H1 (cell line): ENCODE data around the gene ARL3. TPM values are rescaled to one million over a fixed set of nuclear protein-coding genes. Genes with fewer than 3 reads are reported as not detected.

Experiments used
- CTCF ChIA-PET: fragments of 300-600 bp; sonication (Branson Sonifier 250); formaldehyde crosslinking; loops from one replicate; lab custom pipeline; 2021; ENCODE audit not compliant: partially characterized antibody; lab: Charles Lee
- POLR2A ChIA-PET: fragments of 300-600 bp; sonication (Branson Sonifier 250); formaldehyde crosslinking; loops from one replicate; lab custom pipeline; 2021; ENCODE audit warnings: inconsistent platforms; ENCODE audit not compliant: partially characterized antibody; lab: Charles Lee
- DNase-seq, 2 experiments: peaks; one replicate each; pipeline versions ENCODE4 v3.0.0 to v3.0.0-alpha.2; 2010 to 2022; ENCODE audit warnings: low spot score in 2 of 2, low read depth in 1 of 2, mixed read lengths in 1 of 2
- FAIRE-seq: peaks from 2 replicates; lab custom pipeline; 2011; peaks lifted over from hg19 to GRCh38; lab: Jason Lieb, UNC
- H2AFZ ChIP-seq: 2 replicates; pipeline ENCODE4 v1.8.1; 2012; ENCODE audit warnings: low read length, inconsistent platforms
- H2AK5ac ChIP-seq: 2 replicates; pipeline ENCODE4 v1.6.1; 2013; ENCODE audit warnings: low read depth, low read length
- H2BK120ac ChIP-seq: replicated peaks from 2 replicates; pipeline ENCODE3; 2013; ENCODE audit warnings: low read depth, low read length, inconsistent platforms
- H2BK12ac ChIP-seq: 2 replicates; pipeline ENCODE4 v1.6.1; 2013; ENCODE audit warnings: low read depth, low read length
- H2BK15ac ChIP-seq: 2 replicates; pipeline ENCODE4 v1.6.1; 2013; ENCODE audit warnings: low read length
- H2BK20ac ChIP-seq: 2 replicates; pipeline ENCODE4 v1.6.1; 2013; ENCODE audit warnings: low read length
- H2BK5ac ChIP-seq: 2 replicates; pipeline ENCODE4 v1.6.1; 2013; ENCODE audit warnings: low read depth, low read length
- H3K14ac ChIP-seq: 2 replicates; pipeline ENCODE4 v1.6.1; 2013; ENCODE audit warnings: inconsistent platforms; ENCODE audit not compliant: insufficient read length
- H3K18ac ChIP-seq: 2 replicates; pipeline ENCODE4 v1.6.1; 2013; ENCODE audit warnings: low read length; ENCODE audit errors: extremely low read depth
- H3K23ac ChIP-seq: 2 replicates; pipeline ENCODE4 v1.6.1; 2013; ENCODE audit warnings: inconsistent platforms; ENCODE audit not compliant: insufficient read length
- H3K23me2 ChIP-seq: 2 replicates; pipeline ENCODE4 v1.6.1; 2013; ENCODE audit warnings: low read depth, low read length
- H3K27ac ChIP-seq: 2 replicates; pipeline ENCODE4 v1.6.1; 2011; ENCODE audit warnings: low read depth, low read length, inconsistent platforms
- H3K27me3 ChIP-seq, 4 experiments: replicated peaks in 1 of 4; 1 replicate in 1 of 4; 2 replicates in 3 of 4; pipeline versions ENCODE4 v1.6.1 to v1.8.1; 2011 to 2013; ENCODE audit warnings: low read length in 3 of 4, mild to moderate bottlenecking in 3 of 4, inconsistent platforms in 2 of 4, mixed read lengths in 2 of 4, moderate library complexity in 1 of 4; ENCODE audit not compliant: control insufficient read depth in 3 of 4, insufficient read depth in 3 of 4; ENCODE audit errors: extremely low read depth in 1 of 4
- H3K36me3 ChIP-seq, 4 experiments: 2 replicates each; pipeline versions ENCODE4 v1.6.1 to v1.8.1; 2011 to 2013; ENCODE audit warnings: mild to moderate bottlenecking in 4 of 4, low read length in 3 of 4, moderate library complexity in 2 of 4, control low read depth in 1 of 4, inconsistent platforms in 1 of 4; ENCODE audit not compliant: insufficient read depth in 4 of 4, control insufficient read depth in 2 of 4
- H3K4ac ChIP-seq: replicated peaks from 2 replicates; pipeline ENCODE3; 2013; ENCODE audit warnings: low read length, low read depth, mixed read lengths, inconsistent platforms; ENCODE audit not compliant: insufficient read length
- H3K4me1 ChIP-seq, 4 experiments: replicated peaks in 1 of 4; 1 replicate in 1 of 4; 2 replicates in 3 of 4; pipeline versions ENCODE4 v1.6.1 to v1.8.1; 2011 to 2013; ENCODE audit warnings: low read length in 3 of 4, inconsistent platforms in 2 of 4, mixed read lengths in 1 of 4; ENCODE audit not compliant: insufficient read depth in 4 of 4, control insufficient read depth in 3 of 4
- H3K4me2 ChIP-seq, 2 experiments: 2 replicates each; pipeline versions ENCODE4 v1.6.1 to v1.8.1; 2011 to 2013; ENCODE audit warnings: low read depth in 2 of 2, low read length in 2 of 2, control low read depth in 1 of 2, inconsistent platforms in 1 of 2, mild to moderate bottlenecking in 1 of 2; ENCODE audit not compliant: insufficient read depth in 1 of 2
- H3K4me3 ChIP-seq, 4 experiments: fragments of 200-600, 300-600 bp in 1 of 4; sonication (generic), shearing (Covaris generic), sonication (Bioruptor Twin) in 1 of 4; 2 replicates each; pipeline versions ENCODE4 v1.5.1 to v1.8.1; 2011 to 2016; ENCODE audit warnings: low read length in 4 of 4, low read depth in 3 of 4, control low read depth in 2 of 4, inconsistent platforms in 2 of 4, mild to moderate bottlenecking in 2 of 4, mixed read lengths in 1 of 4, moderate library complexity in 1 of 4; ENCODE audit not compliant: insufficient read depth in 2 of 4; ENCODE audit errors: extremely low read depth in 1 of 4
- H3K56ac ChIP-seq: replicated peaks from 2 replicates; pipeline ENCODE3; 2013; ENCODE audit warnings: low read depth, mild to moderate bottlenecking, mixed read lengths, low read length, inconsistent platforms; ENCODE audit not compliant: insufficient read length
- H3K79me1 ChIP-seq: 2 replicates; pipeline ENCODE4 v1.6.1; 2013; ENCODE audit warnings: low read depth, low read length, control low read depth
- H3K79me2 ChIP-seq, 2 experiments: 2 replicates each; pipeline versions ENCODE4 v1.6.1 to v1.8.1; 2012 to 2013; ENCODE audit warnings: low read length in 2 of 2, mild to moderate bottlenecking in 2 of 2, inconsistent platforms in 1 of 2; ENCODE audit not compliant: insufficient read depth in 2 of 2, control insufficient read depth in 1 of 2
- H3K9ac ChIP-seq, 4 experiments: replicated peaks in 1 of 4; 1 replicate in 1 of 4; 2 replicates in 3 of 4; pipeline versions ENCODE4 v1.6.1 to v1.8.1; 2011 to 2013; ENCODE audit warnings: low read depth in 3 of 4, low read length in 3 of 4, control low read depth in 2 of 4, mild to moderate bottlenecking in 2 of 4, moderate library complexity in 2 of 4, inconsistent platforms in 1 of 4; ENCODE audit errors: extremely low read depth in 1 of 4
- H3K9me3 ChIP-seq, 2 experiments: 2 replicates each; pipeline versions ENCODE4 v1.6.1 to v1.8.1; 2012 to 2013; ENCODE audit warnings: mild to moderate bottlenecking in 2 of 2, moderate library complexity in 2 of 2, control low read depth in 1 of 2, inconsistent platforms in 1 of 2, low read depth in 1 of 2, low read length in 1 of 2, mixed read lengths in 1 of 2; ENCODE audit not compliant: insufficient read depth in 2 of 2
- H4K20me1 ChIP-seq, 2 experiments: replicated peaks in 1 of 2; 2 replicates each; pipeline versions ENCODE3 to v1.8.1; 2011 to 2013; ENCODE audit warnings: inconsistent platforms in 2 of 2, low read length in 2 of 2, mild to moderate bottlenecking in 1 of 2; ENCODE audit not compliant: insufficient read depth in 2 of 2, control insufficient read depth in 1 of 2
- H4K5ac ChIP-seq: 2 replicates; pipeline ENCODE4 v1.6.1; 2013; ENCODE audit warnings: low read length, low read depth, mixed read lengths, inconsistent platforms; ENCODE audit not compliant: insufficient read length
- H4K8ac ChIP-seq: 2 replicates; pipeline ENCODE4 v1.8.0; 2013; ENCODE audit warnings: mild to moderate bottlenecking, moderate library complexity, low read length, inconsistent platforms; ENCODE audit not compliant: insufficient read depth; ENCODE audit errors: extremely low read depth
- H4K91ac ChIP-seq: replicated peaks from 2 replicates; pipeline ENCODE3; 2013; ENCODE audit warnings: low read length, mixed read lengths, inconsistent platforms; ENCODE audit not compliant: insufficient read length
- ATF2 ChIP-seq: IDR thresholded peaks from 2 replicates; pipeline ENCODE4 v1.6.1; 2012; ENCODE audit warnings: low read length, inconsistent platforms
- EGR1 ChIP-seq: IDR thresholded peaks from 2 replicates; pipeline ENCODE4 v1.6.1; 2011; ENCODE audit warnings: low read depth, low read length, borderline replicate concordance
- KDM1A ChIP-seq: fragments of 200-600, 300-600 bp; sonication (generic); IDR thresholded peaks from 2 replicates; pipeline ENCODE4 v1.7.1; 2016; ENCODE audit warnings: mild to moderate bottlenecking, low read length, borderline replicate concordance
- POLR2A ChIP-seq, 2 experiments: IDR thresholded peaks; 1 replicate in 1 of 2; 2 replicates in 1 of 2; pipeline ENCODE4 v1.6.1; 2011; ENCODE audit warnings: low read depth in 2 of 2, low read length in 2 of 2, mild to moderate bottlenecking in 2 of 2; ENCODE audit errors: control extremely low read depth in 1 of 2
- SP2 ChIP-seq: IDR thresholded peaks from 2 replicates; pipeline ENCODE4 v1.6.1; 2012; ENCODE audit warnings: mild to moderate bottlenecking, low read length, inconsistent platforms
- WGBS, 2 experiments: shearing (Covaris generic) in 1 of 2; methylation state at CpG; one replicate each; pipeline versions ENCODE4 v1.1.6 to v1.1.7; 2013 to 2015; ENCODE audit warnings: low lambda C conversion rate in 2 of 2, mixed read lengths in 2 of 2, inconsistent platforms in 1 of 2, low coverage in 1 of 2, missing lambda C conversion rate in 1 of 2; ENCODE audit not compliant: insufficient replicate concordance in 2 of 2, insufficient coverage in 1 of 2, insufficient read length in 1 of 2; ENCODE audit errors: extremely low coverage in 1 of 2, missing lambda C conversion rate in 1 of 2; 5-methylcytosine and 5-hydroxymethylcytosine counted together
- polyA plus RNA-seq, 7 experiments: library from polyadenylated mRNA; depleted of rRNA in 3 of 7; stranded (reverse) in 5 of 7; unstranded in 2 of 7; fragments of >200 nt in 5 of 7; fragments of 200-250 nt in 2 of 7; gene quantifications; 1 replicate in 5 of 7; 2 replicates in 1 of 7; 4 replicates in 1 of 7; pipeline versions ENCODE4 v1.2.1 to v1.2.3, GENCODE V29; 2011 to 2013; ENCODE audit warnings: missing spikeins in 2 of 7, mixed read lengths in 2 of 7
- total RNA-seq: library from RNA; stranded (reverse); fragmentation: NEBNext Ultra II Directional; extraction: Animal tissue kit (Norgen Biotek cat#: 25700); gene quantifications from 2 replicates; pipeline ENCODE4 v1.2.1, GENCODE V29; 2021
- TF ChIP-seq, protein P1 (sequence below), 3 experiments: IDR thresholded peaks; 1 replicate in 2 of 3; 2 replicates in 1 of 3; pipeline versions ENCODE4 v1.5.1 to v1.6.1; 2011; ENCODE audit warnings: low read length in 3 of 3, mild to moderate bottlenecking in 3 of 3, inconsistent platforms in 2 of 3, low read depth in 1 of 3, moderate library complexity in 1 of 3; ENCODE audit not compliant: insufficient read depth in 1 of 3; ENCODE audit errors: control extremely low read depth in 1 of 3

The ARL3 gene
- total and polyA plus RNA-seq, 2 of the 8 experiments (the other 6 are each of a cell fraction or from before 2014, with no cell fraction given), result 8.8 to 16.2 TPM

DNA sequence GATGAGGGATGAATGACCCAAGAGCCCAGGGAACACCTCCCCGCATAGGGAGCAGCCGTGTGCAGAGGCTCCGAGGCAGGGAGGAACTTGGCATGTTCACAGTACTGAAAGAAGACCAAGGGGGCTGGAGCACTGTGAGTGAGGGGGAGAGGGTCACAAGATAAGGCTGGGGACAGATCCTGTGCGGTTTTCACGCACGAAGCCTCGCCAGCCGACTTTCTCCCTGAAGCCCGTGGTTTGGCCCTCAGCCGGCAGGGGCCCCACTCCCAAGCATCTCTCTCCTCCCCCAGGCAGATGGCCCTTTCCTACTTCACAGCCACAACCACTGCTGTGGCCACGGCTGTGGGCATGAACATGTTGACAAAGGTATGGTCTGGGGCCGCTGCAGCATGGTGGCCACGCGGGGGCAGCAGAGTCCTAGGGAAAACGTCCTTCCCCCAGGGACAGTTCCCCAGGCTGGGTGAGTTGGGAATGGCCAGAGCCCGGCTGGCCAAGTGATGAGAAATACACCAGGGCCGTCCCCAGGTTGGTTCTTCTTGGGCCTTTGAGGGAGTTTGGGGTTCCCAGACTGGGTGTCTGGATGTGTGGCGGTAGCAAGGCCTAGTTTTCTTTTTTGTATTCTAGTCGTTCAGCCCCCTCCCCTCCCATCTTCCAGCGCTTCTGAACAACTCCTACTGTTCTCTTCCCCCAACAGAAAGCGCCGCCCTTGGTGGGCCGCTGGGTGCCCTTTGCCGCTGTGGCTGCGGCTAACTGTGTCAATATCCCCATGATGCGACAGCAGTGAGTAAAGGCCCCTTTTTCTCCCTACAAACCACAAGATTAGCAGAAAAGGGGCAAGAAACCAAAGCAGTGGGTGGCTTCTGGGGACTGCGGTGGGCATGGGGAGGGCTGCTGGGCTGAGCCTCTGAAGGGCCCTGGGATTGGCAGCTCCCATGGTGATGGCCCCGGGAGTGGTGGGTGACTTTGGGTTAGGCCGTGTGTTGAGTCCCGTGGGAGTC is 15.1 kb upstream of the ARL3 start:
- H2AFZ ChIP-seq, result no peak overlapping the region
- no peak overlapping the region for H3K23ac ChIP-seq
- H4K20me1 ChIP-seq, result peaks cover 0 to 3% of the 10 kb centered on the region in 2 experiments
- H3K4me3 ChIP-seq, result no peak overlapping the region
- 0 out of 2 replicates have a peak overlapping the region, but pooled peaks have one; percentile 27 for H2BK12ac ChIP-seq
- no peak overlapping the region; the same call in 1 of the 2 replicates for H4K8ac ChIP-seq
- peaks cover 20 to 62% (median 42%) of the 10 kb centered on the region in 4 experiments for H3K36me3 ChIP-seq
- peak; percentile 42 for FAIRE-seq
- H3K4me1 ChIP-seq, result no peaks in the 10 kb centered on the region
- H3K9ac ChIP-seq, result no peak overlapping the region
- no peaks in the 10 kb centered on the region for H3K23me2 ChIP-seq
- 71% methylated on average over 23 of the region's 30 CpGs; no CpG with 5 or more reads in 1 of the 2 experiments for WGBS, 2 experiments
- H3K4ac ChIP-seq, result no peak overlapping the region
- no peak overlapping the region for H2BK5ac ChIP-seq
- H4K91ac ChIP-seq, result no peak overlapping the region
- no peaks in the 10 kb centered on the region for H3K79me1 ChIP-seq
- H3K18ac ChIP-seq, result no peak overlapping the region
- no peak overlapping the region for H4K5ac ChIP-seq
- H3K4me2 ChIP-seq, result no peak overlapping the region
- no peaks in the 10 kb centered on the region for H3K27me3 ChIP-seq
- POLR2A ChIA-PET, result interaction anchor here (0.7 to 6.0 kb wide), 4 partner anchors 10 to 15 kb away, joined by 3 to 53 read pairs (median 3); partner anchors contain the start of genes ARL3 and SFXN2
- H2BK120ac ChIP-seq, result no peak overlapping the region
- peak in 1 of 2 experiments; percentile 97 for DNase-seq
- no peak overlapping the region for H2AK5ac ChIP-seq
- no peak overlapping the region for H2BK20ac ChIP-seq
- H3K14ac ChIP-seq, result no peak overlapping the region
- H2BK15ac ChIP-seq, result no peak overlapping the region
- peaks cover 0 to 6% of the 10 kb centered on the region in 2 experiments; a peak in 2 of 4 replicates for H3K79me2 ChIP-seq
- 0 out of 2 replicates have a peak overlapping the region, but pooled peaks have one; percentile 1 for H3K27ac ChIP-seq
- no peaks in the 10 kb centered on the region for H3K9me3 ChIP-seq
- H3K56ac ChIP-seq, result no peak overlapping the region
- CTCF ChIA-PET, result interaction anchor here (0.7 to 2.5 kb wide), 11 partner anchors 10 to 172 kb away, joined by 3 to 11 read pairs (median 3); partner anchors contain the start of genes ARL3, SFXN2 and WBP1L
- no peak for TF ChIP-seq KDM1A
- TF ChIP-seq ATF2, result no peak
- no peak for TF ChIP-seq SP2
- TF ChIP-seq, protein P1, sequence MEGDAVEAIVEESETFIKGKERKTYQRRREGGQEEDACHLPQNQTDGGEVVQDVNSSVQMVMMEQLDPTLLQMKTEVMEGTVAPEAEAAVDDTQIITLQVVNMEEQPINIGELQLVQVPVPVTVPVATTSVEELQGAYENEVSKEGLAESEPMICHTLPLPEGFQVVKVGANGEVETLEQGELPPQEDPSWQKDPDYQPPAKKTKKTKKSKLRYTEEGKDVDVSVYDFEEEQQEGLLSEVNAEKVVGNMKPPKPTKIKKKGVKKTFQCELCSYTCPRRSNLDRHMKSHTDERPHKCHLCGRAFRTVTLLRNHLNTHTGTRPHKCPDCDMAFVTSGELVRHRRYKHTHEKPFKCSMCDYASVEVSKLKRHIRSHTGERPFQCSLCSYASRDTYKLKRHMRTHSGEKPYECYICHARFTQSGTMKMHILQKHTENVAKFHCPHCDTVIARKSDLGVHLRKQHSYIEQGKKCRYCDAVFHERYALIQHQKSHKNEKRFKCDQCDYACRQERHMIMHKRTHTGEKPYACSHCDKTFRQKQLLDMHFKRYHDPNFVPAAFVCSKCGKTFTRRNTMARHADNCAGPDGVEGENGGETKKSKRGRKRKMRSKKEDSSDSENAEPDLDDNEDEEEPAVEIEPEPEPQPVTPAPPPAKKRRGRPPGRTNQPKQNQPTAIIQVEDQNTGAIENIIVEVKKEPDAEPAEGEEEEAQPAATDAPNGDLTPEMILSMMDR (IDR thresholded peaks at IDR 0.05; ENCODE audit: control extremely low read depth in 1 of 3, insufficient read depth in 1 of 3, low read depth in 1 of 3, low read length in 3 of 3), result peak; percentile 90 to 97 (median 97)
- no peak for TF ChIP-seq POLR2A (IDR thresholded peaks at IDR 0.05; ENCODE audit: control extremely low read depth in 1 of 2, low read depth in 2 of 2, low read length in 2 of 2)
- peak; percentile 53; the same call in 1 of the 2 replicates for TF ChIP-seq EGR1
